A549 treated with GW870086 at 1 μM for 4 hours (cell line): ENCODE data around the gene KRT2. TPM values are rescaled to one million over a fixed set of nuclear protein-coding genes. Genes with fewer than 3 reads are reported as not detected.

Experiments
- total RNA-seq: library from RNA; stranded (reverse); fragments of 200-300 nt; extraction: Qiagen RNA extraction; gene quantifications from 5 replicates; pipeline ENCODE4 v1.2.3, GENCODE V29; 2022; ENCODE audit warnings: low read depth

The KRT2 gene
- not detected in 5 replicates for total RNA-seq

GRCh38 chr12:52651726-52652261, at the start of gene KRT2:
Gene KRT2 (minus strand): TSS chr12:52652211. CDS start chr12:52652142, 69 bp downstream.

GRCh38 chr12:52680363-52680762, 28.4 kb upstream of the KRT2 start, which contains the start of gene KRT1:
Gene KRT1 (minus strand): TSS chr12:52680407. CDS start chr12:52680348, 59 bp downstream.

GRCh38 chr12:52618216-52618615, 33.8 kb downstream of the KRT2 start, which contains the start of gene KRT73:
Gene KRT73 (minus strand): TSS chr12:52618559. CDS start chr12:52618524, 35 bp downstream.

DNA sequence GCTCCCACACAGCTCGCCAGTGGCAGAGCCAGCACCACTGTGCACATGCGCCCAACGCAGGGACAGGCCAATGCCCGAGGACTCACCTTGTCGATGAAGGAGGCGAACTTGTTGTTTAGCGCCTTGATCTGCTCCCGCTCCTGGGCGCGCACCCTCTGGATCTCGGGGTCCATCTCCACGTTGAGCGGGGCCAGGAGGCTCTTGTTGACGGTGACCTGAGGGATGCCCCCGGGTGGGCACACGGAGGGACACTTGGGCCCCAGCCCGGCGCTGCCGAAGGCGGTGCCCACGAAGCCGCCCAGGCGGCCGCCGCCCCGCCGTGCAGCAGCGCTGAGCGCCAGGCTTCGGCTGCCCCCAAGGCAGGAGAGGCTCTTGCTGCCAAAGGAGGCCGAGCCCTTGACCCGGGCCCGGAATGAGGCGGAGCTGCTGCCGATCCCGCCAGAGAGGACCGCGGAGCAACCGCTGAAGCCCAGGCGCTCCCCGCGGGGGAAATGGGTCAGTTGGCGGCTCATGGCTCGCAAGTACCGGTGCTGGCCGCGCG, 51.0 kb downstream of the KRT2 start, which contains the start of gene KRT72:
Gene KRT72 (minus strand): TSS at position 523 of the 541 bp plus-strand sequence. CDS start 11 bp downstream, at position 512.

Other genes starting within 250 kb of the KRT2 start
- not detected in 5 replicates for gene KRT82, start 245.9 kb downstream of the KRT2 start, total RNA-seq
- gene KRT75, start 217.8 kb downstream of the KRT2 start, total RNA-seq, result 0.08 to 0.26 TPM (median 0.10 TPM) in 5 replicates
- gene KRT6B, start 200.1 kb downstream of the KRT2 start, total RNA-seq, result 0.06 to 0.09 TPM in 2 of 5 replicates, not detected in the others
- gene KRT6C, start 178.4 kb downstream of the KRT2 start, total RNA-seq, result not detected in 5 replicates
- 5.6 to 6.8 TPM (median 6.6 TPM) in 5 replicates for gene KRT6A, start 159.0 kb downstream of the KRT2 start, total RNA-seq
- 0.24 to 0.66 TPM (median 0.49 TPM) in 5 replicates for gene KRT5, start 131.8 kb downstream of the KRT2 start, total RNA-seq
- gene KRT71, start 99.1 kb downstream of the KRT2 start, total RNA-seq, result not detected in 5 replicates
- gene KRT74, start 78.4 kb downstream of the KRT2 start, total RNA-seq, result not detected in 5 replicates
- not detected in 5 replicates for gene KRT72, start 50.7 kb downstream of the KRT2 start, total RNA-seq
- not detected in 5 replicates for gene KRT73, start 33.7 kb downstream of the KRT2 start, total RNA-seq
- gene KRT1, start 28.2 kb upstream of the KRT2 start, total RNA-seq, result not detected in 5 replicates
- not detected in 5 replicates for gene KRT77, start 51.3 kb upstream of the KRT2 start, total RNA-seq
- not detected in 5 replicates for gene KRT76, start 125.1 kb upstream of the KRT2 start, total RNA-seq
- 0.05 to 0.11 TPM (median 0.07 TPM) in 5 replicates for gene KRT3, start 143.9 kb upstream of the KRT2 start, total RNA-seq
- gene KRT4, start 161.9 kb upstream of the KRT2 start, total RNA-seq, result 1.9 to 3.9 TPM (median 2.7 TPM) in 5 replicates
- 0.09 to 0.20 TPM in 2 of 5 replicates, not detected in the others for gene KRT79, start 182.1 kb upstream of the KRT2 start, total RNA-seq
- 0.06 to 0.25 TPM in 2 of 5 replicates, not detected in the others for gene KRT78, start 196.8 kb upstream of the KRT2 start, total RNA-seq